Lower leg skin (tissue), 4 donors: ENCODE measurements around the gene KLHL5. TPM values are rescaled to one million over a fixed set of nuclear protein-coding genes. Genes with fewer than 3 reads are reported as not detected.

Source experiments
- DNase-seq, 2 donors: peaks; one replicate each; pipeline ENCODE4 v3.0.0-alpha.2; 2019; ENCODE audit warnings: low spot score in 2 of 2
- H3K4me3 ChIP-seq: fragments of 200-600 bp; sonication (generic); 2 replicates; pipeline ENCODE4 v1.5.1; 2017; ENCODE audit warnings: mild to moderate bottlenecking, low read depth; ENCODE audit not compliant: poor library complexity, severe bottlenecking
- CTCF ChIP-seq, 3 donors: fragments of 450-650 bp; IDR thresholded peaks; one replicate each; pipeline ENCODE4 v1.5.1; 2016; ENCODE audit warnings: antibody characterized with exemption in 3 of 3, mild to moderate bottlenecking in 3 of 3, moderate library complexity in 2 of 3
- POLR2A ChIP-seq, 2 donors: fragments of 450-650 bp; IDR thresholded peaks; one replicate each; pipeline ENCODE4 v1.6.1; 2016 to 2017; ENCODE audit warnings: antibody characterized with exemption in 2 of 2, mild to moderate bottlenecking in 1 of 2, moderate library complexity in 1 of 2
- WGBS, 2 donors: methylation state at CpG; one replicate each; pipeline ENCODE4 v1.1.5; 2018; 5-methylcytosine and 5-hydroxymethylcytosine counted together
- intact Hi-C: fragments of 100-400 bp; cut with DNase I; formaldehyde crosslinking; loops from one replicate; pipeline ENCODE4 v1.15.0; 2023; ENCODE audit warnings: low total_unique reads
- total RNA-seq, 4 donors: library from RNA; depleted of rRNA; stranded (reverse); fragments of >200 nt; gene quantifications; one replicate each; pipeline ENCODE4 v1.1.0, GENCODE V29; 2016

KLHL5 gene
- total RNA-seq, 4 donors from 2014 or later, result 4.8 to 14.5 (median 11.2) TPM

- intact Hi-C loops, result no loop called here
- no peak for DNase-seq
- no peak for TF ChIP-seq POLR2A (IDR thresholded peaks at IDR 0.05)
- TF ChIP-seq CTCF (IDR thresholded peaks at IDR 0.05), result no peak
- no peak overlapping the region for H3K4me3 ChIP-seq
- WGBS, 2 donors, result 91 to 92% methylated on average over 3 of the region's 3 CpGs
Observed at GRCh38 chr4:39054497-39054896, 7.5 kb upstream of the KLHL5 start.

- H3K4me3 ChIP-seq, result no peak overlapping the region
- WGBS, 2 donors, result 95 to 98% methylated on average over 5 of the region's 5 CpGs
- DNase-seq, result no peak
- intact Hi-C loops, result no loop called here
- TF ChIP-seq CTCF (IDR thresholded peaks at IDR 0.05), result no peak
Observed at GRCh38 chr4:39056023-39056422, 6.0 kb upstream of the KLHL5 start.

GRCh38 chr4:39061457-39061856 is 575 bp upstream of the KLHL5 start:
- 95 to 100% methylated on average over 1 of the region's 1 CpG for WGBS, 2 donors
- TF ChIP-seq CTCF (IDR thresholded peaks at IDR 0.05) (no peak), POLR2A (IDR thresholded peaks at IDR 0.05) (no peak)
- intact Hi-C loops, result no loop called here

GRCh38 chr4:39062770-39063097 is 702 bp downstream of the KLHL5 start:
- 57 to 70% methylated on average over 4 of the region's 4 CpGs for WGBS, 2 donors
- no peak overlapping the region for H3K4me3 ChIP-seq
- TF ChIP-seq CTCF (IDR thresholded peaks at IDR 0.05) (no peak), POLR2A (IDR thresholded peaks at IDR 0.05) (no peak)
- intact Hi-C loops, result no loop called here
- DNase-seq, result no peak

More at GRCh38 chr4:39061457-39061856, 575 bp upstream of the KLHL5 start:
- H3K4me3 ChIP-seq, result no peak overlapping the region
- DNase-seq, result no peak

- no peak for DNase-seq
- no peak for TF ChIP-seq CTCF (IDR thresholded peaks at IDR 0.05)
- no peak for TF ChIP-seq POLR2A (IDR thresholded peaks at IDR 0.05)
- intact Hi-C loops, result no loop called here
- H3K4me3 ChIP-seq, result no peak overlapping the region
Observed at GRCh38 chr4:39063430-39063829, 1.4 kb downstream of the KLHL5 start.

- DNase-seq, result no peak
- no peak overlapping the region for H3K4me3 ChIP-seq
- intact Hi-C loops, result no loop called here
- TF ChIP-seq POLR2A (IDR thresholded peaks at IDR 0.05) (no peak), CTCF (IDR thresholded peaks at IDR 0.05) (no peak)
- WGBS, 2 donors, result 96 to 97% methylated on average over 2 of the region's 2 CpGs
Observed at GRCh38 chr4:39066371-39066770, 4.3 kb downstream of the KLHL5 start.
